ENCODE results near the gene NUDT15.

- TF ChIP-seq CTCF (conservative IDR thresholded peaks at IDR 0.05) (no peak), ZFX (IDR thresholded peaks at IDR 0.05) (no peak)
Observed at GRCh38 chr13:48072787-48073186, 35.3 kb downstream of the NUDT15 start.

Measured in C4-2B (cell line).